ENCODE data around the gene FZD8. TPM values are rescaled to one million over a fixed set of nuclear protein-coding genes. Genes with fewer than 3 reads are reported as not detected.

The FZD8 gene
- total and polyA plus RNA-seq, 4 donors: 6.5 to 20.8 (median 7.6) TPM

GRCh38 chr10:35640951-35641675 is 983 bp downstream of the FZD8 start:
- Histone ChIP-seq H3K4me3 (peak overlapping the region; percentile 43), H3K27ac (ENCODE audit: low read depth in 1 of 2, low read length in 1 of 2) (peak overlapping the region; percentile 89 to 95), H3K27me3 (ENCODE audit: control insufficient read depth in 3 of 3, insufficient read depth in 3 of 3, low read length in 2 of 3) (peaks cover 0 to 42% (median 37%) of the 10 kb centered on the region in 3 donors), H3K36me3 (ENCODE audit: control insufficient read depth in 4 of 4, insufficient read depth in 4 of 4, low read length in 4 of 4) (no peaks in the 10 kb centered on the region), H3K4me1 (ENCODE audit: control insufficient read depth in 5 of 5, insufficient read depth in 5 of 5, low read length in 5 of 5) (peaks cover 0 to 34% (median 4%) of the 10 kb centered on the region in 5 donors), H3K9ac (ENCODE audit: insufficient read depth in 1 of 2, low read length in 2 of 2) (no peak overlapping the region), H3K9me3 (ENCODE audit: control insufficient read depth in 4 of 4, insufficient read depth in 3 of 4, low read length in 3 of 4) (peaks cover 0 to 5% (median 0%) of the 10 kb centered on the region in 4 donors)
- peak; percentile 75 to 84 (median 81) for DNase-seq
- peak; percentile 10 for ATAC-seq (ENCODE audit: insufficient read depth, low FRiP score)
- WGBS, 2 donors: 0 to 1% methylated on average over 65 to 72 of the region's 72 CpGs
- no peak for TF ChIP-seq CTCF (IDR thresholded peaks at IDR 0.05; ENCODE audit: control extremely low read depth, extremely low read depth)

GRCh38 chr10:35640474-35640873 is 1.6 kb downstream of the FZD8 start:
- Histone ChIP-seq H3K27ac (ENCODE audit: low read depth in 1 of 2, low read length in 1 of 2) (peak overlapping the region in 1 of 2 donors; percentile 85), H3K9ac (ENCODE audit: insufficient read depth in 1 of 2, low read length in 2 of 2) (no peak overlapping the region), H3K9me3 (ENCODE audit: control insufficient read depth in 4 of 4, insufficient read depth in 3 of 4, low read length in 3 of 4) (peaks cover 0 to 5% (median 0%) of the 10 kb centered on the region in 4 donors), H3K36me3 (ENCODE audit: control insufficient read depth in 4 of 4, insufficient read depth in 4 of 4, low read length in 4 of 4) (no peaks in the 10 kb centered on the region), H3K4me1 (ENCODE audit: control insufficient read depth in 5 of 5, insufficient read depth in 5 of 5, low read length in 5 of 5) (peaks cover 0 to 34% (median 4%) of the 10 kb centered on the region in 5 donors), H3K27me3 (ENCODE audit: control insufficient read depth in 3 of 3, insufficient read depth in 3 of 3, low read length in 2 of 3) (peaks cover 0 to 47% (median 37%) of the 10 kb centered on the region in 3 donors), H3K4me3 (peak overlapping the region; percentile 68)
- TF ChIP-seq CTCF (IDR thresholded peaks at IDR 0.05; ENCODE audit: control extremely low read depth, extremely low read depth): peak; percentile 22
- DNase-seq: peak; percentile 56 to 74 (median 74)
- 0 to 1% methylated on average over 30 to 53 of the region's 53 CpGs for WGBS, 2 donors
- peak; percentile 14 for ATAC-seq (ENCODE audit: insufficient read depth, low FRiP score)

GRCh38 chr10:35639728-35640401 is 2.2 kb downstream of the FZD8 start:
- 6 to 7% methylated on average over 44 to 83 of the region's 83 CpGs for WGBS, 2 donors

More at GRCh38 chr10:35639728-35640401, 2.2 kb downstream of the FZD8 start:
- peak; percentile 43 to 55 (median 46) for DNase-seq
- Histone ChIP-seq H3K9me3 (ENCODE audit: control insufficient read depth in 4 of 4, insufficient read depth in 3 of 4, low read length in 3 of 4) (peaks cover 0 to 5% (median 0%) of the 10 kb centered on the region in 4 donors), H3K4me3 (peak overlapping the region; percentile 57), H3K4me1 (ENCODE audit: control insufficient read depth in 5 of 5, insufficient read depth in 5 of 5, low read length in 5 of 5) (peaks cover 0 to 34% (median 4%) of the 10 kb centered on the region in 5 donors), H3K27me3 (ENCODE audit: control insufficient read depth in 3 of 3, insufficient read depth in 3 of 3, low read length in 2 of 3) (peaks cover 0 to 42% (median 32%) of the 10 kb centered on the region in 3 donors), H3K9ac (ENCODE audit: insufficient read depth in 1 of 2, low read length in 2 of 2) (no peak overlapping the region), H3K36me3 (ENCODE audit: control insufficient read depth in 4 of 4, insufficient read depth in 4 of 4, low read length in 4 of 4) (no peaks in the 10 kb centered on the region), H3K27ac (ENCODE audit: low read depth in 1 of 2, low read length in 1 of 2) (peak overlapping the region in 1 of 2 donors; percentile 85)
- TF ChIP-seq CTCF (IDR thresholded peaks at IDR 0.05; ENCODE audit: control extremely low read depth, extremely low read depth): no peak
- no peak for ATAC-seq (ENCODE audit: insufficient read depth, low FRiP score)

Data from lung (tissue), 12 donors.